Type B pancreatic cell (in vitro differentiated cells): ENCODE results near the gene RAB4B. TPM values are rescaled to one million over a fixed set of nuclear protein-coding genes. Genes with fewer than 3 reads are reported as not detected.
"Not testable (repeated sequence)": the region's sequence is repeated elsewhere in the genome, so short reads cannot be mapped to it uniquely, and the experiment has no call there.

ENCODE experiments used
- DNase-seq: peaks from one replicate; pipeline ENCODE4 v3.0.0; 2021; ENCODE audit warnings: mixed read lengths; ENCODE audit not compliant: unreplicated experiment; ENCODE audit errors: extremely low spot score
- H3K27ac Mint-ChIP-seq: 2 replicates; pipeline ENCODE4 v1.8.0; 2021; ENCODE audit warnings: mild to moderate bottlenecking, mixed read lengths
- H3K27me3 Mint-ChIP-seq: 2 replicates; pipeline ENCODE4 v1.8.0; 2021; ENCODE audit warnings: mixed read lengths
- H3K36me3 Mint-ChIP-seq: 2 replicates; pipeline ENCODE4 v1.8.0; 2021; ENCODE audit warnings: mixed read lengths
- H3K4me1 Mint-ChIP-seq: one replicate; pipeline ENCODE4 v1.8.0; 2021; ENCODE audit warnings: mixed read lengths; ENCODE audit not compliant: unreplicated experiment
- H3K4me3 Mint-ChIP-seq: 2 replicates; pipeline ENCODE4 v1.8.0; 2021; ENCODE audit warnings: mild to moderate bottlenecking, mixed read lengths
- H3K9me3 Mint-ChIP-seq: 2 replicates; pipeline ENCODE4 v1.8.0; 2021; ENCODE audit warnings: mixed read lengths
- total RNA-seq: library from RNA; stranded (reverse); gene quantifications from 2 replicates; pipeline ENCODE4 v1.2.1, GENCODE V29; 2021; ENCODE audit warnings: low replicate concordance
- TF ChIP-seq, protein P1 (sequence below): fragments of 200-600 bp; sonication (generic); conservative IDR thresholded peaks from 2 replicates; pipeline ENCODE4 v1.5.0; 2021; ENCODE audit warnings: antibody characterized with exemption, mild to moderate bottlenecking

Gene RAB4B
- total RNA-seq, 1 donor from 2014 or later, result 10.4 TPM

DNA sequence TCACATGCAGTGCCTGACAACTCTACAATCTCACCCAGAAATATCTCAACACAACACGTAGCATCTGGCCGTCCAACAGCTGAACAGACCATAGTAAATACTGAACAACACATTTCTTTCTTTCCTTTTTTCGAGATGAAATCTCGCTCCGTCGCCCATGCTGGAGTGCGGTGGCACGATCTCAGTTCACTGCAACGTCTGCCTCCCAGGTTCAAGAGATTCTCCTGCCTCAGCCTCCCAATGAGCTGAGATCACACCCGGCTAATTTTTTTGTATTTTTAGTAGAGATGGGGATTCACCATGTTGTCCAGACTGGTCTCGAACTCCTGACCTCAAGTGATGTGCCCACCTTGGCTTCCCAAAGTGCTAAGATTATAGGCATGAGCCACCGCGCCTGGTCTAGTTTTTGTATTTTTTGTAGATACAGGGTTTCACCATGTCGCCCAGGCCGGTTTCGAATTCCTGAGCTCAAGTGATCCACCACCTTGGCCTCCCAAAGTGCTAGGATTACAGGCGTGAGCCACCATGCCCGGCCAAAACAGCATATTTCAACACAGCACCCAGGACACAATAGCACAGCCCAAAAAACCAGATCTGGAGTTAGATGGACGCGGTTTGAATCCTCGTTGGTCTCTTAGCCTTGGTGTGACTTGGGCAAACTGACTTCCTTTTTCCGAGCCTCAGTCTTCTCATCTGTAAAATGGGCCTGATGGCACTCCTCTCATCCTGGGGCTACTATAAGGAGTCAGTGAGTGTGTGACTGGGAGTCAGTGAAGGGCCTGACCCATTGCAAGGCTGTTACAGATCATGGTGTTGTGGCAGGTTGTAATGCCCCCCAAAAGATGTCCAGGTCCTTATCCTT is 49.6 kb downstream of the RAB4B start:
- Mint-ChIP-seq H3K4me3 (no peak overlapping the region), H3K36me3 (peaks cover 6% of the 10 kb centered on the region), H3K27ac (no peak overlapping the region), H3K27me3 (no peaks in the 10 kb centered on the region), H3K9me3 (no peaks in the 10 kb centered on the region), H3K4me1 (peaks cover 18% of the 10 kb centered on the region)
- TF ChIP-seq, protein P1, sequence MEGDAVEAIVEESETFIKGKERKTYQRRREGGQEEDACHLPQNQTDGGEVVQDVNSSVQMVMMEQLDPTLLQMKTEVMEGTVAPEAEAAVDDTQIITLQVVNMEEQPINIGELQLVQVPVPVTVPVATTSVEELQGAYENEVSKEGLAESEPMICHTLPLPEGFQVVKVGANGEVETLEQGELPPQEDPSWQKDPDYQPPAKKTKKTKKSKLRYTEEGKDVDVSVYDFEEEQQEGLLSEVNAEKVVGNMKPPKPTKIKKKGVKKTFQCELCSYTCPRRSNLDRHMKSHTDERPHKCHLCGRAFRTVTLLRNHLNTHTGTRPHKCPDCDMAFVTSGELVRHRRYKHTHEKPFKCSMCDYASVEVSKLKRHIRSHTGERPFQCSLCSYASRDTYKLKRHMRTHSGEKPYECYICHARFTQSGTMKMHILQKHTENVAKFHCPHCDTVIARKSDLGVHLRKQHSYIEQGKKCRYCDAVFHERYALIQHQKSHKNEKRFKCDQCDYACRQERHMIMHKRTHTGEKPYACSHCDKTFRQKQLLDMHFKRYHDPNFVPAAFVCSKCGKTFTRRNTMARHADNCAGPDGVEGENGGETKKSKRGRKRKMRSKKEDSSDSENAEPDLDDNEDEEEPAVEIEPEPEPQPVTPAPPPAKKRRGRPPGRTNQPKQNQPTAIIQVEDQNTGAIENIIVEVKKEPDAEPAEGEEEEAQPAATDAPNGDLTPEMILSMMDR, result no peak
- no peak for DNase-seq

DNA sequence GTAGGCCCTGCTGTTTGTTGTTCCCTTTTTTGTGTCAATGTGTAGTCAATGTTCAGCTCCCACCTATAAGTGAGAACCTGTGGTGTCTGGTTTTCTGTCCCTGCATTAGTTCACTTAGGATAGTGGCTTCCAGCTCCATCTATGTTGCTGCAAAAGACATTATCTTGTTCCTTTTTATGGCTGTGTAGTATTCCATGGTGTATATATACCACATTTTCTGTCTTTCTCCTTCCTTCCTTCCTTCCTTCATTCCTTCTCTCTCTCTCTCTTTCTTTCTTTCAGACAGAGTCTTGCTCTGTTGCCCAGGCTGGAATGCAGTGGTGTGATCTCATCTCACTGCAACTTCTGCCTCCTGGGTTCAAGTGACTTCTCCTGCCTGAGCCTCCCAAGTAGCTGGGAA is 51.2 kb downstream of the RAB4B start:
- no peak for DNase-seq
- TF ChIP-seq, protein P1, result no peak
- peaks cover 6% of the 10 kb centered on the region for H3K36me3 Mint-ChIP-seq
- H3K27me3 Mint-ChIP-seq, result no peaks in the 10 kb centered on the region
- no peaks in the 10 kb centered on the region for H3K9me3 Mint-ChIP-seq
- no peak overlapping the region for H3K4me3 Mint-ChIP-seq
- peaks cover 5% of the 10 kb centered on the region for H3K4me1 Mint-ChIP-seq
- H3K27ac Mint-ChIP-seq, result no peak overlapping the region

DNA sequence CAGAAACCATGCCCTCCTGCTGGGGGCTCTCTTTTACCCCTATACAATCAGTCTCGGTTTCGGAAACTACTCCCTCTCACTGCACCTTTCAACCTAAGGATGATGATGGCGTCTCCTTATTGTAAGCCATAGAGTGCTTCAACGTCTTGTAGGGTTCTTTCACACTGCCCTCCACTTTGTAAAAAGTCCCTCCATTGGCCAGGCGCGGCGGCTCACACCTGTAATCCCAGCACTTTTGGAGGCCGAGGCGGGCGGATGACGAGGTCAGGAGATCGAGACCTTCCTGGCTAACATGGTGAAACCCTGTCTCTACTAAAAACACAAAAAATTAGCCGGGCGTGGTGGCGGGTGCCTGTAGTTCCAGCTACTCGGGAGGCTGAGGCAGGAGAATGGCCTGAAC is 52.7 kb downstream of the RAB4B start:
- H3K4me1 Mint-ChIP-seq, H3K9me3 Mint-ChIP-seq, DNase-seq, H3K36me3 Mint-ChIP-seq, H3K27ac Mint-ChIP-seq, H3K4me3 Mint-ChIP-seq, H3K27me3 Mint-ChIP-seq: not testable (repeated sequence)

DNA sequence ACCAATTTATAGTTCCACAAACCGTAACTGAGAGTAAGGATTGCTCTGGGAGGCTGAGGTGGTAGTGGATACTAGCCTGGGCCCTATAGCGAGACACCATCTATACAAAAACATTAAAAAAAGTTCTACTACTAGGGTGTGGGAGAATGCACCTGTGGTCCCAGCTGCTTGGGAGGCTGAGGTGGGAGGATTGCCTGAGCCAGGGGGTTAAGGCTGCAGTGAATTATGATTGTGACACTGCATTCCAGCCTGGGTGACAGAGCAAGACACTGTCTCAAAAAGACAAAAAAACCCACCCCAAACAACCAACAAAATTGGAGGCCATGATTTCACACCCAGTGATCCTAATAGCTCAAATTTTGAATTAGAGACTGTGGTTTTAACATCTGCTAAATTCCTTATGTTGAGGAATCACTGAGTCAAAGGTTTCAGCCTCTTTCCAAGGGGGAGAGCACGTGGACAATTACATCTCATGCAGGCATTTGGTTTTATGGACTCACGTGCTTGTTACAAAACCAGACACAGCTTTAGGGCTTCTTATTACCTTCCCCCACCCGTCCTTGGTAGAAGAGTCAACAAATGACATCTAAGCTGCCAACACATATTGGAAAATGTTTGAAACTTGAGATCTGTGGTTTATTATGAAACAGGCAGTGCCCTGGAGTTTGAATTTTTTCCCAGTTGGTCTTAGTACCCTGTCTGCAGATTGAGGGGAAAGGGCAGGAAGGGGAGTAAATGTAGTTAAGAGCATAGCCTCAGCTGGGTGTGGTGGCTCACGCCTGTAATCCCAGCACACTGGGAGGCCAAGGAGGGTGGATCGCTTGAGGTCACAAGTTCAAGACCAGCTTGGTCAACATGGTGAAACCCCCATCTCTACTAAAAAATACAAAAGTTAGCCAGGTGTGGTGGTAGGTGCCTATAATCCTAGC is 53.7 kb downstream of the RAB4B start:
- no peaks in the 10 kb centered on the region for H3K27me3 Mint-ChIP-seq
- H3K36me3 Mint-ChIP-seq, result peaks cover 6% of the 10 kb centered on the region
- no peak for DNase-seq
- no peaks in the 10 kb centered on the region for H3K9me3 Mint-ChIP-seq
- TF ChIP-seq, protein P1, result no peak
- peak overlapping the region; percentile 74 for H3K27ac Mint-ChIP-seq
- H3K4me1 Mint-ChIP-seq, result peaks cover 5% of the 10 kb centered on the region
- H3K4me3 Mint-ChIP-seq, result no peak overlapping the region

DNA sequence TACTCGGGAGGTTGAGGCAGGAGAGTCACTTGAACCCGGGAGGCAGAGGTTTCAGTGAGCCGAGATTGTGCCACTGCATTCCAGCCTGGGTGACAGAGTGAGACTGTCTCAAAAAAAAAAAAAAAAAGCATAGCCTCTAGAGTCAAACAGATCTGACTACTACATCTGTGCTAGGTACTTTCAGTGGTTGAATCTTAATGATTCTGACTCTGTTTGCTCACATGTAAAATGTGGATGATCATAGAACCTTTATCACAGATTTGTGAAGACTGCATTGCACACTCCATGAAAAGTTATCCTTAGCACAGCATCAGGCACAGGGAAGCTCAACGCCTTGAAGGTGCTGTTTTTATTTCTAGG is 54.4 kb downstream of the RAB4B start:
- H3K4me3 Mint-ChIP-seq, H3K4me1 Mint-ChIP-seq, H3K27me3 Mint-ChIP-seq, DNase-seq, H3K36me3 Mint-ChIP-seq, H3K9me3 Mint-ChIP-seq: not testable (repeated sequence)
- peak overlapping the region; percentile 74 for H3K27ac Mint-ChIP-seq

DNA sequence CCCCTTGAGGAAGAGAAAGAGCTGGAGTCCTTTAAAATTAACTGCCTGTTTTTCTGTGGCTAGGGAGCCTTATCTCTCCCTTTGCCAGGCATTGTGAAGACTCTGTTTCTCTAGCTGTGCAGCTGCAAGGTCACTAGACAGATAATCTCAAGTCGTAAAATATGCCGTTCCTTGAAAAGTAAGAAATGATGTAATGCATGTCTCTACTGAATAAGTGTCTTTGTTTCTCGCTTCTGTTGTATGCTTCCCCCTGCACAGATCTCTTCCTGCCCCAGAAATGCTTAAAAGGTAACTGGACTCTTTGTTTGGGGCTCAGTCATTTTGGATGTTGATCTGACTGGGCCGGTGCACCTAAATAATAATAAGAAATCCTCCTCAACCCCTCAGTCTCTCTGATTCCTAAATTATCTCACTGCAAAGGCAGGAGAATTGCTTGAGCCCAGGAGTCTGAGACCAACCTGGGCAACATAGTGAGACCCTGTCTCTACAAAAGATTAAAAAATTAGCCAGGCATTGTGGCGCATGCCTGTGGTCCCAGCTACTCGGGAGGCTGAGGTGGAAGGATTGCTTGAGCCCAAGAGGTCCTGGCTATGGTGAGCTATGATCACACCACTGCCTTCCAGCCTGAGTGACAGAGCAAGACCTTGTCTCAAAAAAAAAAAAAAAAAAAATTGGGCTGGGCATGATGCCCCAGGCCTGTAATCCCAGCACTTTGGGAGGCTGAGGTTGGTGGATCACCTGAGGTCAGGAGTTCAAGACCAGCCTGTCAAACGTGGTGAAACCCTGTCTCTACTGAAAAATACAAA is 55.9 kb downstream of the RAB4B start:
- H3K9me3 Mint-ChIP-seq, H3K4me3 Mint-ChIP-seq, H3K36me3 Mint-ChIP-seq, H3K4me1 Mint-ChIP-seq, DNase-seq, H3K27me3 Mint-ChIP-seq: not testable (repeated sequence)
- H3K27ac Mint-ChIP-seq, result peak overlapping the region; percentile 67
